ENCODE measurements around the gene THOC7.

Gene THOC7

DNA sequence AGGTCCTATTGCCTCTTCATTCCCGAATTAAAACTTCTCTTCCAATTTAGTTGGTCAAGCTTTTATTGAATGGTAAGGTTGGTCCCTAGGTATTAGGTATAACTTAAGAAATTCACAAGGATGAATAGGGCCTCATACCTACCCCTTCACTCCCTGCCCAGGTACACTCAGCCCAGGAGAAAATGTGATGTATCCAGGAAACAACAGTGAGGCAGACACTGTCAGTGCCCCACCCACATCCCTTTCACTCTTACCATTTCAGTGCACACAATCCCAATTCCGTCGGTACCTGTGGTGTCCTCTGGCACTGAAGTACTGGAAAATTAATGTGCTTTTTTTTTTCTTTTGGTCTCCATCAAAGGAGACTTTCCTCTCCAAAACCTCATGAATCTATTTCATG lies 55.0 kb downstream of the THOC7 start:
- Mint-ChIP-seq H3K4me3 (no peak overlapping the region), H3K27ac (no peak overlapping the region), H3K9me3 (no peaks in the 10 kb centered on the region), H3K4me1 (peaks cover 4% of the 10 kb centered on the region), H3K27me3 (ENCODE audit: low read depth, poor library complexity) (no peaks in the 10 kb centered on the region), H3K36me3 (ENCODE audit: low read depth) (no peaks in the 10 kb centered on the region)
- DNase-seq: no peak
- TF ChIP-seq, protein P1, sequence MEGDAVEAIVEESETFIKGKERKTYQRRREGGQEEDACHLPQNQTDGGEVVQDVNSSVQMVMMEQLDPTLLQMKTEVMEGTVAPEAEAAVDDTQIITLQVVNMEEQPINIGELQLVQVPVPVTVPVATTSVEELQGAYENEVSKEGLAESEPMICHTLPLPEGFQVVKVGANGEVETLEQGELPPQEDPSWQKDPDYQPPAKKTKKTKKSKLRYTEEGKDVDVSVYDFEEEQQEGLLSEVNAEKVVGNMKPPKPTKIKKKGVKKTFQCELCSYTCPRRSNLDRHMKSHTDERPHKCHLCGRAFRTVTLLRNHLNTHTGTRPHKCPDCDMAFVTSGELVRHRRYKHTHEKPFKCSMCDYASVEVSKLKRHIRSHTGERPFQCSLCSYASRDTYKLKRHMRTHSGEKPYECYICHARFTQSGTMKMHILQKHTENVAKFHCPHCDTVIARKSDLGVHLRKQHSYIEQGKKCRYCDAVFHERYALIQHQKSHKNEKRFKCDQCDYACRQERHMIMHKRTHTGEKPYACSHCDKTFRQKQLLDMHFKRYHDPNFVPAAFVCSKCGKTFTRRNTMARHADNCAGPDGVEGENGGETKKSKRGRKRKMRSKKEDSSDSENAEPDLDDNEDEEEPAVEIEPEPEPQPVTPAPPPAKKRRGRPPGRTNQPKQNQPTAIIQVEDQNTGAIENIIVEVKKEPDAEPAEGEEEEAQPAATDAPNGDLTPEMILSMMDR (IDR thresholded peaks at IDR 0.05): no peak

DNA sequence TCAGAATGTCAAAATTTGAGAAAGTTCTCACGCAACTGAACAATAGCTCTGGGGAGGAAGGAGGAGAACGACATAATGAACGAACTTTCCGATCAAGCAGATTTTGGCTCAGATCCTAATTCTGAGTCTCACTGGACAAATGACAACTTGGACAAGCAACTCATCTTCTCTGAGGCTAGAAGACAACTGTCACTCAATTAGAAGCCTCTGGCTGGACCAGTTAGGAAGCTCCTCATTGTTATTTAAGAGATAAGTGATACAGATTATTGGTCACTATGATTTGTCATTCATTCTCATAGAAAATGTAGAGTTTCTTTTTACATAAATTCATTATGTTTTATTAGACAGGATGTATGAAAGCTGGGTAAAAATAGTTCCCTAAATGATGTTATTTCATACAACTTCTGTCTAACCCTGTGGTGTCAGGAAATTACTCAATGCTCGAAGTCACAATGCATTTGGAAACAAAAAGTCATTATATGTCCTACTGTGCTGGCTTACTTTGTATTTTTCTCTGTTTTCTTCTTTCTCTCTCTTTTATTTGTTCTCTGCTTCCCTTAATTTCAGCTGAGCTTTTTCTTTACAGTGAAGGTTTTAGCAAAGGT lies 55.5 kb downstream of the THOC7 start:
- Mint-ChIP-seq H3K27ac (no peak overlapping the region), H3K4me1 (no peaks in the 10 kb centered on the region), H3K27me3 (ENCODE audit: low read depth, poor library complexity) (peaks cover 4% of the 10 kb centered on the region), H3K36me3 (ENCODE audit: low read depth) (no peaks in the 10 kb centered on the region), H3K9me3 (no peaks in the 10 kb centered on the region), H3K4me3 (no peak overlapping the region)
- DNase-seq: no peak
- TF ChIP-seq, protein P1 (IDR thresholded peaks at IDR 0.05): no peak

DNA sequence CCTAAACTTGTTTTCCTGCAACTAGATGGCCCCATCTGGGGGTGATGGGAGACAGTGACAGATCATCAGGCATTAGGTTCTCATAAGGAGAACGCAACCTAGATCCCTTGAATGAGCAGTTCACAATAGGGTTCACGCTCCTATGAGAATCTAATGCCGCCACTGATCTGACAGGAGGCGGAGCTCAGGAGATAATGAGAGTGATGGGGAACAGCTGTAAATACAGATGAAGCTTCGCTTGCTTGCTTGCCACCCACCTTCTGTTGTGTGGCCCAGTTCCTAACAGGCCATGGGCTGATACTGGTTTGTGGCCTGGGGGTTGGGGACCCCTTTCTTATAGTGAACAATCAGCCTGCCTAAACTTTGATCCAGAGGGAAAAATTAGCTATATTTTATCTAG lies 59.7 kb downstream of the THOC7 start:
- Mint-ChIP-seq H3K27ac (no peak overlapping the region), H3K36me3 (ENCODE audit: low read depth) (no peaks in the 10 kb centered on the region), H3K4me1 (no peaks in the 10 kb centered on the region), H3K27me3 (ENCODE audit: low read depth, poor library complexity) (peaks cover 11% of the 10 kb centered on the region), H3K4me3 (no peak overlapping the region), H3K9me3 (no peaks in the 10 kb centered on the region)
- TF ChIP-seq, protein P1 (IDR thresholded peaks at IDR 0.05): no peak
- no peak for DNase-seq

DNA sequence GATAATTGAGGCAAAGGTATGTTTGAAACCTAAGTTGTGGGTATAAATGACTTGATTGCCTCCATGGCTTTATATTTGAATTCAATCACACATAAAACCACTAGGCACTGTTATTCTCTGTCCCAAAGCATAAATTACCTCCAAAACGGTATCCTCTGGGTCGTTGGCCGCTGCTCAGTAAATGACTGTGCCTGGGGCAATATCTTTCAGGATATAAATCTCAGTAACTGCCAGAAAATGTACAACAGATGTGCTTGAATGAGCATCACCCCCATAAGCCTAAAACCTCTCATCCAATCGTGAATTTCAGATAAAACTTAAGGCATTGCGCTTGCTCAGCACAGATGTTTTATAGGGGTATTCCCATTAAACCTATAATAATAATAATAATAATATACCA lies 63.5 kb downstream of the THOC7 start:
- H3K27ac Mint-ChIP-seq: no peak overlapping the region
- H3K9me3 Mint-ChIP-seq: no peaks in the 10 kb centered on the region
- no peaks in the 10 kb centered on the region for H3K36me3 Mint-ChIP-seq (ENCODE audit: low read depth)
- H3K27me3 Mint-ChIP-seq (ENCODE audit: low read depth, poor library complexity): peaks cover 11% of the 10 kb centered on the region
- DNase-seq: no peak
- no peak overlapping the region for H3K4me3 Mint-ChIP-seq
- TF ChIP-seq, protein P1 (IDR thresholded peaks at IDR 0.05): no peak
- no peaks in the 10 kb centered on the region for H3K4me1 Mint-ChIP-seq

DNA sequence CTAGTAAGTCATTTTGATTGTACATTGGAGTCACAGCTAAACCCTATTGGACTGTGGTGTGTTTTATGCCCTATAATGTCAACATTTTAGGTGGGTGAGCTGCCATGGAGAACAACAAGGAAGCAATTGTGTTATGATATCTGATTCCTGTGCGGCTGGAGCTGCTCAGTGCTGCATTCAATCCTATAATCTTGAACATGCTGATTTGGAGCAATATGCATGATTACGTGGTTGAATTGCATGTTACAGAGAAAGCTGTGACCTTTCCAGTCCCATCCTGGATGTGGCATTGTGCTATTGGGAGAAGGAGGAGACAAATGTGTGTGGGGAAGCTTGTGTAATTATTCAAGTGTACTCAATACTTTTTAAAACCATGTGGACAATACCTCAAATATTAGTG lies 64.7 kb downstream of the THOC7 start:
- TF ChIP-seq, protein P1 (IDR thresholded peaks at IDR 0.05): no peak
- Mint-ChIP-seq H3K27me3 (ENCODE audit: low read depth, poor library complexity) (peaks cover 11% of the 10 kb centered on the region), H3K36me3 (ENCODE audit: low read depth) (no peaks in the 10 kb centered on the region), H3K9me3 (no peaks in the 10 kb centered on the region), H3K4me3 (no peak overlapping the region), H3K27ac (no peak overlapping the region), H3K4me1 (no peaks in the 10 kb centered on the region)
- no peak for DNase-seq

DNA sequence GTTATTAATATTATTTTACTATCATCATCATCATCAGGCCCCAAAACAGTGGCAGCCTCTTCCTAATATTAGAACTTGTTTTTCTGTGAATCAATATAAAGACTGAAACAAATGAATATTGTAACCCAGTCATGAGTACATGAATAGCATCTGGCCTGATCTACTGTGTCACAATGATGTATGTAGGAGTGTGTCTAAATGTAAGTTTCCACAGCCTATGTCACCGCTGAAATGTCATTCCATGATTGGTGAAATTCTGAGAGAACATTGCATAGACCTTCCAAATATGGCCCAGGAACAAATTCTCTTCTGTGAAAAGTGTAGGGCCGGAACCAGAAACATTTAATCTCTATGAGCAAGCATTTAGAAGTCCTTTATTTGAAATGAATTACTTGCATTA lies 65.1 kb downstream of the THOC7 start:
- H3K4me3 Mint-ChIP-seq: no peak overlapping the region
- no peaks in the 10 kb centered on the region for H3K36me3 Mint-ChIP-seq (ENCODE audit: low read depth)
- no peak for DNase-seq
- no peaks in the 10 kb centered on the region for H3K4me1 Mint-ChIP-seq
- TF ChIP-seq, protein P1 (IDR thresholded peaks at IDR 0.05): no peak
- H3K27ac Mint-ChIP-seq: no peak overlapping the region
- no peaks in the 10 kb centered on the region for H3K9me3 Mint-ChIP-seq
- peaks cover 11% of the 10 kb centered on the region for H3K27me3 Mint-ChIP-seq (ENCODE audit: low read depth, poor library complexity)
